H9 (cell line): ENCODE data around the gene STX1A. TPM values are rescaled to one million over a fixed set of nuclear protein-coding genes. Genes with fewer than 3 reads are reported as not detected.
A peak's percentile ranks its signal among the peaks of the same experiment; 100 is the strongest.

Experiments used
- DNase-seq: peaks from one replicate; pipeline ENCODE4 v3.0.0-alpha.2; 2017
- H2AFZ ChIP-seq: one replicate; pipeline ENCODE4 v1.6.1; 2013; ENCODE audit warnings: mild to moderate bottlenecking, low read length, control low read depth, moderate library complexity
- H2AK5ac ChIP-seq: 2 replicates; pipeline ENCODE4 v1.6.1; 2013; ENCODE audit warnings: low read length, control low read depth, mixed read lengths; ENCODE audit not compliant: insufficient read length
- H2BK120ac ChIP-seq: one replicate; pipeline ENCODE4 v1.6.1; 2013; ENCODE audit warnings: low read depth, mild to moderate bottlenecking, low read length, control low read depth, inconsistent platforms; ENCODE audit not compliant: poor library complexity, severe bottlenecking
- H2BK12ac ChIP-seq: 2 replicates; pipeline ENCODE4 v1.6.1; 2013; ENCODE audit warnings: low read length, control low read depth, mixed read lengths, low read depth; ENCODE audit not compliant: insufficient read length
- H2BK15ac ChIP-seq: 2 replicates; pipeline ENCODE4 v1.6.1; 2013; ENCODE audit warnings: low read depth, low read length, control low read depth
- H2BK20ac ChIP-seq: one replicate; pipeline ENCODE4 v1.6.1; 2013; ENCODE audit warnings: low read depth, mild to moderate bottlenecking, low read length, control low read depth, inconsistent platforms; ENCODE audit not compliant: poor library complexity, severe bottlenecking
- H2BK5ac ChIP-seq: 2 replicates; pipeline ENCODE4 v1.6.1; 2013; ENCODE audit warnings: low read length, control low read depth, mixed read lengths; ENCODE audit not compliant: insufficient read length
- H3K14ac ChIP-seq: 2 replicates; pipeline ENCODE4 v1.6.1; 2013; ENCODE audit warnings: low read length, control low read depth; ENCODE audit not compliant: insufficient read depth
- H3K18ac ChIP-seq: 2 replicates; pipeline ENCODE4 v1.6.1; 2013; ENCODE audit warnings: low read depth, mild to moderate bottlenecking, mixed read lengths, low read length, control low read depth; ENCODE audit not compliant: insufficient read length
- H3K23ac ChIP-seq: 2 replicates; pipeline ENCODE4 v1.6.1; 2013; ENCODE audit warnings: low read length, control low read depth, mixed read lengths, low read depth; ENCODE audit not compliant: insufficient read length
- H3K23me2 ChIP-seq: 2 replicates; pipeline ENCODE4 v1.6.1; 2013; ENCODE audit warnings: low read depth, mild to moderate bottlenecking, mixed read lengths, low read length, control low read depth; ENCODE audit not compliant: insufficient read length, poor library complexity, severe bottlenecking
- H3K27ac ChIP-seq: 2 replicates; pipeline ENCODE4 v1.5.1; 2013; ENCODE audit warnings: low read length, control low read depth, mixed read lengths, low read depth; ENCODE audit not compliant: insufficient read length
- H3K27me3 ChIP-seq: 2 replicates; pipeline ENCODE4 v1.6.1; 2013; ENCODE audit warnings: low read length, control low read depth, inconsistent platforms; ENCODE audit not compliant: insufficient read depth
- H3K4ac ChIP-seq: 2 replicates; pipeline ENCODE4 v1.6.1; 2013; ENCODE audit warnings: low read depth, mild to moderate bottlenecking, control low read depth, inconsistent platforms, low read length, moderate library complexity
- H3K4me1 ChIP-seq: 2 replicates; pipeline ENCODE4 v1.6.1; 2013; ENCODE audit warnings: low read length, control low read depth, inconsistent platforms; ENCODE audit not compliant: insufficient read depth
- H3K4me2 ChIP-seq: 2 replicates; pipeline ENCODE4 v1.6.1; 2013; ENCODE audit warnings: low read length, control low read depth, mixed read lengths; ENCODE audit not compliant: insufficient read length, insufficient read depth
- H3K56ac ChIP-seq: 2 replicates; pipeline ENCODE4 v1.6.1; 2013; ENCODE audit warnings: low read depth, mild to moderate bottlenecking, mixed read lengths, low read length, control low read depth; ENCODE audit not compliant: insufficient read length
- H3K79me1 ChIP-seq: 2 replicates; pipeline ENCODE4 v1.6.1; 2013; ENCODE audit warnings: low read depth, mild to moderate bottlenecking, moderate library complexity, low read length, control low read depth, inconsistent platforms; ENCODE audit not compliant: insufficient read depth, poor library complexity, severe bottlenecking
- H3K79me2 ChIP-seq: 2 replicates; pipeline ENCODE4 v1.6.1; 2013; ENCODE audit warnings: low read length, control low read depth, inconsistent platforms; ENCODE audit not compliant: insufficient read depth
- H3K9ac ChIP-seq: 2 replicates; pipeline ENCODE4 v1.6.1; 2013; ENCODE audit warnings: low read length, control low read depth, mixed read lengths; ENCODE audit not compliant: insufficient read length; ENCODE audit errors: extremely low read depth
- H3K9me3 ChIP-seq: one replicate; pipeline ENCODE4 v1.6.1; 2013; ENCODE audit warnings: low read depth, low read length, inconsistent platforms; ENCODE audit not compliant: control insufficient read depth
- H3T11ph ChIP-seq: one replicate; pipeline ENCODE4 v1.6.1; 2013; ENCODE audit warnings: mild to moderate bottlenecking, low read length, control low read depth, inconsistent platforms
- H4K20me1 ChIP-seq: one replicate; pipeline ENCODE4 v1.6.1; 2013; ENCODE audit not compliant: control insufficient read depth, insufficient read length, insufficient read depth
- H4K5ac ChIP-seq: 2 replicates; pipeline ENCODE4 v1.6.1; 2013; ENCODE audit warnings: low read depth, mild to moderate bottlenecking, mixed read lengths, low read length, control low read depth; ENCODE audit not compliant: insufficient read length
- H4K8ac ChIP-seq: replicated peaks from 2 replicates; pipeline ENCODE4 v1.6.1; 2013; ENCODE audit warnings: low read length, control low read depth, mixed read lengths, low read depth; ENCODE audit not compliant: insufficient read length
- H4K91ac ChIP-seq: 2 replicates; pipeline ENCODE4 v1.6.1; 2013; ENCODE audit warnings: low read depth, mild to moderate bottlenecking, moderate library complexity, mixed read lengths, low read length, control low read depth; ENCODE audit not compliant: insufficient read length
- H3K27ac Mint-ChIP-seq, 3 experiments: 2 replicates in 2 of 3; 3 replicates in 1 of 3; pipeline ENCODE4 v1.8.0; 2020 to 2021; ENCODE audit warnings: mixed read lengths in 3 of 3, mild to moderate bottlenecking in 1 of 3, moderate library complexity in 1 of 3
- H3K27me3 Mint-ChIP-seq: 2 replicates; pipeline ENCODE4 v1.8.0; 2021; ENCODE audit warnings: low read depth, mild to moderate bottlenecking, moderate library complexity, mixed read lengths
- H3K36me3 Mint-ChIP-seq, 3 experiments: 2 replicates in 2 of 3; 3 replicates in 1 of 3; pipeline ENCODE4 v1.8.0; 2020 to 2021; ENCODE audit warnings: low read depth in 3 of 3, mixed read lengths in 3 of 3; ENCODE audit not compliant: insufficient read depth in 1 of 3
- H3K4me1 Mint-ChIP-seq, 2 experiments: 2 replicates each; pipeline ENCODE4 v1.8.0; 2020; ENCODE audit warnings: mixed read lengths in 2 of 2
- H3K4me3 Mint-ChIP-seq, 2 experiments: 2 replicates in 1 of 2; 3 replicates in 1 of 2; pipeline ENCODE4 v1.8.0; 2020 to 2021; ENCODE audit warnings: mild to moderate bottlenecking in 2 of 2, mixed read lengths in 2 of 2, moderate library complexity in 1 of 2
- H3K9me3 Mint-ChIP-seq, 2 experiments: 2 replicates in 1 of 2; 3 replicates in 1 of 2; pipeline ENCODE4 v1.8.0; 2020; ENCODE audit warnings: mild to moderate bottlenecking in 2 of 2, mixed read lengths in 2 of 2, moderate library complexity in 1 of 2
- CTCF ChIP-seq: fragments of 200-600 bp; sonication (generic); conservative IDR thresholded peaks from 3 replicates; pipeline ENCODE4 v1.8.0; 2021; ENCODE audit warnings: antibody characterized with exemption, mild to moderate bottlenecking
- WGBS: extraction: QIAGEN DNeasy Blood & Tissue Kit; methylation state at CpG from one replicate; pipeline ENCODE4 v1.1.7; 2013; ENCODE audit warnings: missing lambda C conversion rate, low lambda C conversion rate, mixed read lengths; ENCODE audit not compliant: insufficient read length; ENCODE audit errors: extremely low coverage; 5-methylcytosine and 5-hydroxymethylcytosine counted together
- total RNA-seq: library from RNA; stranded (reverse); gene quantifications from 2 replicates; pipeline ENCODE4 v1.2.1, GENCODE V29; 2021

STX1A gene
- total RNA-seq, 1 experiment from 2014 or later: 10.1 TPM

DNA sequence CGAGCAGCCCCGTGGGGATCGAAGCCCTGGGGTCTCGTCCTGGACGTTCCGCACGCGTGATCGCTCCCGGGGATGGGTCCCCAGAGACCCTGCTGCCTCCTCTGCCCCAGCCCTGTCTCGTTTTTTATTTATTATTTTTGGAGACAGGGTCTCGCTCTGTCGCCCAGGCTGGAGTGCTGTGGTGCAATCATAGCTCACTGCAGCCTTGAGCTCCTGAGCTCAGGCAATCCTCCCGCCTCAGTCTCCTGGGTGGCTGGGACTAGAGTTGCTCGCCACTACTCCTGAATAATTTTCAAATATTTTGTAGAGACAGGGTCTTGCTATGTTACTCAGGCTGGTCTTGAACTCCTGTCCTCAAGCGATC, 319 bp upstream of the STX1A start:
- H3K27ac Mint-ChIP-seq: no peak overlapping the region
- H4K5ac ChIP-seq: no peak overlapping the region
- no peak for TF ChIP-seq CTCF
- no peak overlapping the region for H2BK15ac ChIP-seq
- no peak overlapping the region for H3K14ac ChIP-seq
- no peak overlapping the region for H2AK5ac ChIP-seq
- H2BK20ac ChIP-seq: no peak overlapping the region
- H3K18ac ChIP-seq: no peak overlapping the region
- no peak overlapping the region for H3K23ac ChIP-seq
- H3K56ac ChIP-seq: no peak overlapping the region
- peak overlapping the region; percentile 74 for H3K4me2 ChIP-seq
- peaks cover 39% of the 10 kb centered on the region for H3K27me3 Mint-ChIP-seq
- no peaks in the 10 kb centered on the region for H4K20me1 ChIP-seq
- peaks cover 3% of the 10 kb centered on the region; the same call in 1 of the 2 replicates for H3K27me3 ChIP-seq
- peaks cover 9% of the 10 kb centered on the region for H3K23me2 ChIP-seq
- H3T11ph ChIP-seq: no peak overlapping the region
- H3K4ac ChIP-seq: no peak overlapping the region
- peaks cover 0 to 2% (median 0%) of the 10 kb centered on the region in 3 experiments; a peak in 2 of 7 replicates for H3K36me3 Mint-ChIP-seq
- no peak overlapping the region for H4K8ac ChIP-seq
- H2AFZ ChIP-seq: no peak overlapping the region
- H3K79me1 ChIP-seq: no peaks in the 10 kb centered on the region
- H3K79me2 ChIP-seq: no peaks in the 10 kb centered on the region
- peak overlapping the region; percentile 61 to 76 for H3K4me3 Mint-ChIP-seq
- no peak overlapping the region for H3K27ac ChIP-seq
- peaks cover 0 to 7% of the 10 kb centered on the region in 2 experiments; a peak in 2 of 4 replicates for H3K4me1 Mint-ChIP-seq
- H4K91ac ChIP-seq: no peak overlapping the region
- no peaks in the 10 kb centered on the region for H3K9me3 ChIP-seq
- no peak overlapping the region for H2BK120ac ChIP-seq
- no peak overlapping the region for H2BK5ac ChIP-seq
- no peaks in the 10 kb centered on the region; a peak in 1 of 5 replicates for H3K9me3 Mint-ChIP-seq
- no peak overlapping the region for H3K9ac ChIP-seq
- no peaks in the 10 kb centered on the region for H3K4me1 ChIP-seq
- H2BK12ac ChIP-seq: no peak overlapping the region
- WGBS: no CpG with 5 or more reads among the region's 16 CpGs
- no peak for DNase-seq
